Caco-2 (cell line): ENCODE measurements around the gene NOS1AP. TPM values are rescaled to one million over a fixed set of nuclear protein-coding genes. Genes with fewer than 3 reads are reported as not detected.

Source experiments
- BruUV-seq: library from RNA; stranded (reverse); fragments of 400-500 nt; replicated peaks from 2 replicates; lab custom pipeline; 2021; lab: Mats Ljungman, UMichigan
- CTCF ChIA-PET: fragments of 300-600 bp; sonication (Branson Sonifier 250); formaldehyde crosslinking; loops from one replicate; lab custom pipeline; 2022; ENCODE audit warnings: antibody characterized with exemption; lab: Charles Lee
- POLR2A ChIA-PET: fragments of 300-600 bp; sonication (Branson Sonifier 250); formaldehyde crosslinking; loops from one replicate; lab custom pipeline; 2022; ENCODE audit warnings: antibody characterized with exemption; lab: Charles Lee
- DNase-seq, 2 experiments: peaks; one replicate each; pipeline versions ENCODE4 v3.0.0 to v3.0.0-alpha.2; 2020 to 2022
- H3K27me3 ChIP-seq: replicated peaks from 2 replicates; pipeline ENCODE4 v1.6.0; 2011; ENCODE audit warnings: low read length; ENCODE audit not compliant: control insufficient read depth, insufficient read depth
- H3K36me3 ChIP-seq: 2 replicates; pipeline ENCODE4 v1.5.1; 2011; ENCODE audit warnings: low read length; ENCODE audit not compliant: control insufficient read depth, insufficient read depth
- H3K4me1 ChIP-seq: fragments of 250-450 bp; sonication (Bioruptor Pico); 2 replicates; pipeline ENCODE4 v1.5.1; 2020; ENCODE audit warnings: mild to moderate bottlenecking
- H3K4me3 ChIP-seq: 2 replicates; pipeline ENCODE4 v1.5.1; 2011; ENCODE audit warnings: low read depth, mild to moderate bottlenecking, control low read depth, low read length
- H3K9me3 ChIP-seq: fragments of 250-450 bp; sonication (Bioruptor Pico); 2 replicates; pipeline ENCODE4 v1.5.1; 2020; ENCODE audit warnings: mild to moderate bottlenecking, moderate library complexity
- H3K27ac Mint-ChIP-seq: one replicate; pipeline ENCODE4 v1.8.0; 2022; ENCODE audit warnings: mixed read lengths; ENCODE audit not compliant: unreplicated experiment
- H3K27me3 Mint-ChIP-seq: one replicate; pipeline ENCODE4 v1.8.0; 2022; ENCODE audit warnings: mixed read lengths; ENCODE audit not compliant: insufficient read depth, unreplicated experiment
- H3K36me3 Mint-ChIP-seq: one replicate; pipeline ENCODE4 v1.8.0; 2022; ENCODE audit warnings: mild to moderate bottlenecking, mixed read lengths; ENCODE audit not compliant: insufficient read depth, unreplicated experiment
- H3K4me1 Mint-ChIP-seq: one replicate; pipeline ENCODE4 v1.8.0; 2022; ENCODE audit warnings: low read depth, mixed read lengths; ENCODE audit not compliant: unreplicated experiment
- H3K4me3 Mint-ChIP-seq: one replicate; pipeline ENCODE4 v1.8.0; 2022; ENCODE audit warnings: mild to moderate bottlenecking, moderate library complexity, mixed read lengths; ENCODE audit not compliant: unreplicated experiment
- H3K9me3 Mint-ChIP-seq: one replicate; pipeline ENCODE4 v1.8.0; 2022; ENCODE audit warnings: mixed read lengths; ENCODE audit not compliant: unreplicated experiment
- CTCF ChIP-seq, 2 experiments: fragments of 200-600 bp in 1 of 2; IDR thresholded peaks; 1 replicate in 1 of 2; 2 replicates in 1 of 2; pipeline versions ENCODE4 v1.5.1 to v1.8.0; 2011 to 2022; ENCODE audit warnings: antibody characterized with exemption in 1 of 2, control low read depth in 1 of 2, inconsistent platforms in 1 of 2, low read depth in 1 of 2, low read length in 1 of 2, mild to moderate bottlenecking in 1 of 2, moderate library complexity in 1 of 2; ENCODE audit not compliant: insufficient read depth in 1 of 2, severe bottlenecking in 1 of 2, unreplicated experiment in 1 of 2
- intact Hi-C: fragments of 100-400 bp; cut with micrococcal nuclease; formaldehyde crosslinking; loops from one replicate; pipeline ENCODE4 v1.10.0; 2022; ENCODE audit not compliant: unreplicated experiment
- total RNA-seq: library from RNA; stranded (reverse); gene quantifications from 2 replicates; pipeline ENCODE4 v1.2.3, GENCODE V29; 2022

NOS1AP gene
- total RNA-seq, 1 experiment from 2014 or later: 5.5 TPM

- Mint-ChIP-seq H3K27ac (no peak overlapping the region), H3K27me3 (no peaks in the 10 kb centered on the region), H3K9me3 (no peaks in the 10 kb centered on the region), H3K4me1 (peaks cover 9% of the 10 kb centered on the region), H3K4me3 (no peak overlapping the region), H3K36me3 (no peaks in the 10 kb centered on the region)
- no peak for TF ChIP-seq CTCF (IDR thresholded peaks at IDR 0.05; ENCODE audit: insufficient read depth in 1 of 2, low read depth in 1 of 2, low read length in 1 of 2, severe bottlenecking in 1 of 2, unreplicated experiment in 1 of 2)
- DNase-seq: no peak
- Histone ChIP-seq H3K4me3 (no peak overlapping the region), H3K9me3 (no peaks in the 10 kb centered on the region; the same call in 1 of the 2 replicates), H3K27me3 (no peaks in the 10 kb centered on the region), H3K36me3 (no peaks in the 10 kb centered on the region), H3K4me1 (peaks cover 20% of the 10 kb centered on the region)
- BruUV-seq: no TSS peak
- ChIA-PET POLR2A (no interaction called here), CTCF (no interaction called here)
- intact Hi-C loops: no loop called here
Observed at GRCh38 chr1:162314206-162314605, 244.7 kb downstream of the NOS1AP start.

DNA sequence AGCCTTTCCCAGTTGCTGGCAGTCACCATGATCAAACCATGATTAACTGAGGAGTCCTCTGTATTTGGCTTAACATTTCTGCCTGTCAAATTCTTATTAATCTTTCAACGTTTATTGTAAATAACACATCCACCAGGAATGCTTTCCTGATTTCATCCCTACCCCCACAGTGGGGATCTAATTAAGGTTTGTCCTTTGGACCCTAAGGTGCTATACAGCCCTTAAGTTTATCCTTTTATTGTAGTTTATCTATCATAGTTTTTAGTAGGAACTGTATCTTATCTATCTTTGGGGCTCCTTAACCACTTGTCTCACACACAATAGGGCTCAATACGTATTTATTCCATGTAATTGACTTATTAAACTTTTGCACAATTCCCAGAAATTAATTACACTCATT is 246.2 kb downstream of the NOS1AP start:
- H3K27me3 Mint-ChIP-seq: no peaks in the 10 kb centered on the region
- no TSS peak for BruUV-seq
- Histone ChIP-seq H3K27me3 (no peaks in the 10 kb centered on the region), H3K9me3 (no peaks in the 10 kb centered on the region), H3K4me1 (peaks cover 20% of the 10 kb centered on the region), H3K4me3 (no peak overlapping the region), H3K36me3 (no peaks in the 10 kb centered on the region)
- H3K9me3 Mint-ChIP-seq: no peaks in the 10 kb centered on the region
- CTCF ChIA-PET: no interaction called here
- peaks cover 15% of the 10 kb centered on the region for H3K4me1 Mint-ChIP-seq
- DNase-seq: no peak
- no peaks in the 10 kb centered on the region for H3K36me3 Mint-ChIP-seq
- POLR2A ChIA-PET: no interaction called here
- no peak overlapping the region for H3K4me3 Mint-ChIP-seq
- intact Hi-C loops: no loop called here
- no peak for TF ChIP-seq CTCF (IDR thresholded peaks at IDR 0.05; ENCODE audit: insufficient read depth in 1 of 2, low read depth in 1 of 2, low read length in 1 of 2, severe bottlenecking in 1 of 2, unreplicated experiment in 1 of 2)
- H3K27ac Mint-ChIP-seq: no peak overlapping the region

GRCh38 chr1:162316187-162316586 is 246.7 kb downstream of the NOS1AP start:
- CTCF ChIA-PET: no interaction called here
- Mint-ChIP-seq H3K9me3 (no peaks in the 10 kb centered on the region), H3K4me1 (peaks cover 15% of the 10 kb centered on the region), H3K36me3 (no peaks in the 10 kb centered on the region), H3K27me3 (no peaks in the 10 kb centered on the region), H3K4me3 (no peak overlapping the region), H3K27ac (no peak overlapping the region)
- Histone ChIP-seq H3K4me1 (peaks cover 20% of the 10 kb centered on the region), H3K4me3 (no peak overlapping the region), H3K9me3 (no peaks in the 10 kb centered on the region), H3K27me3 (no peaks in the 10 kb centered on the region), H3K36me3 (no peaks in the 10 kb centered on the region)
- DNase-seq: no peak
- TF ChIP-seq CTCF (IDR thresholded peaks at IDR 0.05; ENCODE audit: insufficient read depth in 1 of 2, low read depth in 1 of 2, low read length in 1 of 2, severe bottlenecking in 1 of 2, unreplicated experiment in 1 of 2): no peak
- intact Hi-C loops: no loop called here
- POLR2A ChIA-PET: no interaction called here
- BruUV-seq: no TSS peak
